ENCODE data around the gene HECTD2. TPM values are rescaled to one million over a fixed set of nuclear protein-coding genes. Genes with fewer than 3 reads are reported as not detected.
"Not testable (repeated sequence)": the region's sequence is repeated elsewhere in the genome, so short reads cannot be mapped to it uniquely, and the experiment has no call there.

HECTD2 gene
- total RNA-seq, 1 donor from 2014 or later: 18.2 TPM

GRCh38 chr10:91385306-91386085 lies 24.6 kb upstream of the HECTD2 start:
- peaks cover 37% of the 10 kb centered on the region for H3K27me3 Mint-ChIP-seq
- peaks cover 18% of the 10 kb centered on the region for H3K4me1 Mint-ChIP-seq (ENCODE audit: unreplicated experiment)
- DNase-seq (ENCODE audit: extremely low spot score, unreplicated experiment): no peak
- no peak overlapping the region for H3K4me3 Mint-ChIP-seq
- no peaks in the 10 kb centered on the region for H3K36me3 Mint-ChIP-seq
- no peak overlapping the region for H3K27ac Mint-ChIP-seq
- TF ChIP-seq, protein P1, sequence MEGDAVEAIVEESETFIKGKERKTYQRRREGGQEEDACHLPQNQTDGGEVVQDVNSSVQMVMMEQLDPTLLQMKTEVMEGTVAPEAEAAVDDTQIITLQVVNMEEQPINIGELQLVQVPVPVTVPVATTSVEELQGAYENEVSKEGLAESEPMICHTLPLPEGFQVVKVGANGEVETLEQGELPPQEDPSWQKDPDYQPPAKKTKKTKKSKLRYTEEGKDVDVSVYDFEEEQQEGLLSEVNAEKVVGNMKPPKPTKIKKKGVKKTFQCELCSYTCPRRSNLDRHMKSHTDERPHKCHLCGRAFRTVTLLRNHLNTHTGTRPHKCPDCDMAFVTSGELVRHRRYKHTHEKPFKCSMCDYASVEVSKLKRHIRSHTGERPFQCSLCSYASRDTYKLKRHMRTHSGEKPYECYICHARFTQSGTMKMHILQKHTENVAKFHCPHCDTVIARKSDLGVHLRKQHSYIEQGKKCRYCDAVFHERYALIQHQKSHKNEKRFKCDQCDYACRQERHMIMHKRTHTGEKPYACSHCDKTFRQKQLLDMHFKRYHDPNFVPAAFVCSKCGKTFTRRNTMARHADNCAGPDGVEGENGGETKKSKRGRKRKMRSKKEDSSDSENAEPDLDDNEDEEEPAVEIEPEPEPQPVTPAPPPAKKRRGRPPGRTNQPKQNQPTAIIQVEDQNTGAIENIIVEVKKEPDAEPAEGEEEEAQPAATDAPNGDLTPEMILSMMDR (conservative IDR thresholded peaks at IDR 0.05): no peak
- H3K9me3 Mint-ChIP-seq: peaks cover 3% of the 10 kb centered on the region

DNA sequence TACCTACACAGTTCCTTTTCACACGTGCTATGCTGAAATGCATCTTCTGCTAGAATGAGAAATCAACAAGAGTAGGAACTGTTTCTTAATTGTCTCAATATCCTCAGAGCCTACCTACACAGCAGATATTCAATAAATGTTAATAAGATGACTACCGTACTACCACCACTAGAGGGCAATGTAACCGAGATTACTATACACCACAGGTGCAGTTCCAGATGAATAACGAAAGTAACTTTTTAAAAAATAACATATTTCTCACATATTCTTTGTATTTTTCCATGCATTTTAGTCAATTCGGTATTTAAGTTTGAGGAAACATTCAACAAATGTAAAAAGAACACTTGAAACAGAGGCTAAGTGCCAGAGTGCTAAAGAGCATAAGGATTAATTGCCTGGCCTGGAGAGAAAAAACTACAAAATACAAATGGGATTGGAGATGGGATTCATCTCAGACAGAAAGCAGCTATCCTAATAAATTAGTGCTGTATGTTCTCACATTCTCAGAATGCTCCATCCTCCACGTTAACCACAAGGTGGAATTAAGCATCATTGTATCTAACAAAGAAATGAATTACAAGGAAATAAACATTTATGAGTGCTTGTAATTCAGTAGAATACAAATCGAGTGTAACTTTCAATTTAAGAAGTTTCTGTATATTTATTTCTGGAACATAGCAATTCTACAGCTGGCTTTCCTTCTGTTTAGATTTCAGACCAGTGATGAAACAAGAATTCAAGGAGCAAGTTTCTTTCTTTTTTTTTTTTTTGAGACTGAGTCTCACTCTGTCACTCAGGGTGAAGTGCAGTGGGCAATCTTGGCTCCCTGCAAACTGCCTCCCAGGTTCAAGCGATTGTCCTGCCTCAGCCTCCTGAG lies 20.3 kb upstream of the HECTD2 start:
- Mint-ChIP-seq H3K4me1 (ENCODE audit: unreplicated experiment) (no peaks in the 10 kb centered on the region), H3K4me3 (no peak overlapping the region), H3K27ac (no peak overlapping the region), H3K27me3 (peaks cover 20% of the 10 kb centered on the region), H3K36me3 (no peaks in the 10 kb centered on the region), H3K9me3 (no peaks in the 10 kb centered on the region)
- no peak for DNase-seq (ENCODE audit: extremely low spot score, unreplicated experiment)
- TF ChIP-seq, protein P1 (conservative IDR thresholded peaks at IDR 0.05): peak; percentile 87

GRCh38 chr10:91390513-91390825 lies 19.7 kb upstream of the HECTD2 start:
- DNase-seq (ENCODE audit: extremely low spot score, unreplicated experiment); H3K9me3 Mint-ChIP-seq; H3K4me3 Mint-ChIP-seq; H3K27ac Mint-ChIP-seq; H3K36me3 Mint-ChIP-seq; H3K4me1 Mint-ChIP-seq (ENCODE audit: unreplicated experiment): not testable (repeated sequence)
- H3K27me3 Mint-ChIP-seq: peaks cover 18% of the 10 kb centered on the region

DNA sequence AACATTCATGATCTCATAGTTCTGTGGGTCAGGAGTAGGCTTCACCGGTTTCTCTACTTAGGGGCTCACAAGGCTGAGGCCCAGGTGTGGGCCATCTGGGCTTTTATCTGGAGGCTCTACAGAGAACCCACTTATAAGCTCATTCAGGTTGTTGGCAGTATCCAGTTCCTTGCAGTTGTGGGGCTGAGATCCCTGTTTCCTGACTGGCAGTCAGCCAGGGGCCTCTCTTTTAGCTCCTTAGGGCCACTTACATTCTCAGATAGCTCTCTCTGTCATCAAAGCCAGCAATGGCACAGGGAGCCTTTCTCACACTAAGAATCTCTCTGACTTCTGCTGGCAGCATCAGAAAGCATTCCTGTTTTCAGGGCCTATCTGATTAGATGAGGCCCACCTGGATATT lies 18.2 kb upstream of the HECTD2 start:
- no peak for DNase-seq (ENCODE audit: extremely low spot score, unreplicated experiment)
- no peaks in the 10 kb centered on the region for H3K9me3 Mint-ChIP-seq
- TF ChIP-seq, protein P1 (conservative IDR thresholded peaks at IDR 0.05): no peak
- H3K36me3 Mint-ChIP-seq: no peaks in the 10 kb centered on the region
- H3K4me3 Mint-ChIP-seq: no peak overlapping the region
- H3K27ac Mint-ChIP-seq: no peak overlapping the region
- peaks cover 8% of the 10 kb centered on the region for H3K27me3 Mint-ChIP-seq
- no peaks in the 10 kb centered on the region for H3K4me1 Mint-ChIP-seq (ENCODE audit: unreplicated experiment)

- no peaks in the 10 kb centered on the region for H3K9me3 Mint-ChIP-seq
- no peaks in the 10 kb centered on the region for H3K36me3 Mint-ChIP-seq
- no peak overlapping the region for H3K4me3 Mint-ChIP-seq
- no peaks in the 10 kb centered on the region for H3K27me3 Mint-ChIP-seq
- DNase-seq (ENCODE audit: extremely low spot score, unreplicated experiment): no peak
- no peak overlapping the region for H3K27ac Mint-ChIP-seq
- TF ChIP-seq, protein P1 (conservative IDR thresholded peaks at IDR 0.05): no peak
- peaks cover 11% of the 10 kb centered on the region for H3K4me1 Mint-ChIP-seq (ENCODE audit: unreplicated experiment)
Observed at GRCh38 chr10:91406322-91406721, 3.8 kb upstream of the HECTD2 start.
